AG09319 (cell line): Measurements from ENCODE around the gene BMF.
A peak's percentile ranks its signal among the peaks of the same experiment; 100 is the strongest.

Experiments
- DNase-seq: peaks from one replicate; pipeline ENCODE4 v3.0.0-alpha.2; 2010; ENCODE audit warnings: low read depth; ENCODE audit errors: extremely low read depth
- TF ChIP-seq, protein P1 (sequence below): IDR thresholded peaks from 2 replicates; pipeline ENCODE4 v1.5.1; 2011; ENCODE audit warnings: low read depth, mild to moderate bottlenecking, inconsistent platforms, low read length, moderate library complexity

BMF gene

GRCh38 chr15:40046721-40047414 is 61.8 kb downstream of the BMF start:
- DNase-seq = no peak
- TF ChIP-seq, protein P1, sequence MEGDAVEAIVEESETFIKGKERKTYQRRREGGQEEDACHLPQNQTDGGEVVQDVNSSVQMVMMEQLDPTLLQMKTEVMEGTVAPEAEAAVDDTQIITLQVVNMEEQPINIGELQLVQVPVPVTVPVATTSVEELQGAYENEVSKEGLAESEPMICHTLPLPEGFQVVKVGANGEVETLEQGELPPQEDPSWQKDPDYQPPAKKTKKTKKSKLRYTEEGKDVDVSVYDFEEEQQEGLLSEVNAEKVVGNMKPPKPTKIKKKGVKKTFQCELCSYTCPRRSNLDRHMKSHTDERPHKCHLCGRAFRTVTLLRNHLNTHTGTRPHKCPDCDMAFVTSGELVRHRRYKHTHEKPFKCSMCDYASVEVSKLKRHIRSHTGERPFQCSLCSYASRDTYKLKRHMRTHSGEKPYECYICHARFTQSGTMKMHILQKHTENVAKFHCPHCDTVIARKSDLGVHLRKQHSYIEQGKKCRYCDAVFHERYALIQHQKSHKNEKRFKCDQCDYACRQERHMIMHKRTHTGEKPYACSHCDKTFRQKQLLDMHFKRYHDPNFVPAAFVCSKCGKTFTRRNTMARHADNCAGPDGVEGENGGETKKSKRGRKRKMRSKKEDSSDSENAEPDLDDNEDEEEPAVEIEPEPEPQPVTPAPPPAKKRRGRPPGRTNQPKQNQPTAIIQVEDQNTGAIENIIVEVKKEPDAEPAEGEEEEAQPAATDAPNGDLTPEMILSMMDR = no peak

GRCh38 chr15:40045572-40046217 is 63.0 kb downstream of the BMF start:
- no peak for DNase-seq
- TF ChIP-seq, protein P1 = no peak

DNA sequence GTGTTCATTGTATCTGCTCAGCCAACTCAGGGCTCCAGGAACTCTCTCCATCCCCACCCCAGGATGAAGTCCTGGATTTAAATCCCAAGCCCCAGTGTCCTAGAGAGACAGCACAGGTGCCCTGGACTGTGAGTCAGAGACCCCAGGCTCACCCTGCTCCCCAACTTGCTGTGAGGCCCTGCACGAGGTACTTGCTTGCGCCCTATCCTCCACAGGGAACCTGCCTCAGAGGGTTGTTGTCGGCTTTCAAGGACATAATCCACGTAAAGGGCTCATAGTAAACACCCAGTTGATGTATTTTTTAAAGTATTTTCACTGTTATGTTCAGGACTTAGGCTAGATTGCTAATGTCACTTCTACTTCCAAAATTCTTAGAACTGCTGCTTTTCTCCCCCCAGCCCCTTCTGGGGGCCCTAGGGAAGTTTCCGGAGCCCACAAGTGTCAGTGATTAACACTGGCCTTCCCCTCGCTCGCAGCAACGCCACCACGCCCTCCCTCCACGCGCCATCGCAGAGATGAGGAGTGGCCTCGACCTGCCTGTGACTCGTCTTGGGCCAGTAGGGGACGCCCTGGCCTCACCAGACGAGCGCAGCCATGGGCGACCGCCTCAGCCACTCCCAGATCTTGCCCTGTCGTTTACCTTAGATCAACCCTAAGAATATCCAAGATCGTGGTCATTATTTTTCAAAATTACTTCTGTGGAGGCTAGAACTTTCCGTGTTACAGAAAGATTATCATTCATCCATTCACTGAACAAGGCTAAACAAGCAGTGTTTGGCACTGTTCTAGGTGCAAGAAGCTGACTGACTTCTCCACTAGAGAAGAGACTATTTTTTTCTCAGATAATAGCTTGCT is 63.7 kb downstream of the BMF start:
- peak; percentile 51 for DNase-seq
- TF ChIP-seq, protein P1 = peak; percentile 97

DNA sequence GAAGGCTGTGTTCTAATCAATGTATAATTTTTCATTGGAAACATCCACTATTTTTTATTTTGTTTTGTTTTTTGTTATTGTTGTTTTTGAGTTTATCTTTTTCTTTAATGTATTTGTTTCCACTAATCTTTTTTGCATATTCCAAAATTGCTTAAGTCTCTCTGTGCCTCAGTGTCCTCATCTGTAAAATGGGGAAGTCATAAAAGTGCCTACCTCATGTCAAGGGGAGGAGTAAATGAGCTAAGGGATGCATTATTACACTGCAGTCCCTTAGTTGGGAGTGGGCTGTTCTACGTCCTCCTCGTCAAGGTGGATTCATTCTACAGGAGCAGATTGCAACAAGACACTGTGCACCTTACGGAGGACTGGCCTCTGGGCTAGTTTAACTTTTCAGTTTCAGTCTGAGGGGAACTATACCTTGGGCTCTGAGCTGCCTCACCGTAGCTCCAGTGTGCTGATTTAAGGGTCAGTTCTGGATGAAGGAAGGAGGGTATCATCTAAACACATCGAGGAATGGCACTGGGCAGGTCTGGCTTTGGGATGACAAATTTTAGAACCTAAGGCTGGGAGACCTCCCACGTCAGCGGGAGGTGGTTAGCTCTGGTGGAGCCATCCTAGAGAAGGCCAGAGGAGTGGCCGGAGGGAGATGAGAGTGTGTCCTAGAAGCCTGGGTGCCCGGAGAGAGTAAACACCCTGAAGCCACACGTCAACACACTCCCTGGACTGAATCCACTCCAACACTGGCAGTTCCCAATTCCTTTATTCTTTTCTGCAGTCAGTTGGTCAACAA is 64.6 kb downstream of the BMF start:
- TF ChIP-seq, protein P1 = no peak
- DNase-seq = no peak

DNA sequence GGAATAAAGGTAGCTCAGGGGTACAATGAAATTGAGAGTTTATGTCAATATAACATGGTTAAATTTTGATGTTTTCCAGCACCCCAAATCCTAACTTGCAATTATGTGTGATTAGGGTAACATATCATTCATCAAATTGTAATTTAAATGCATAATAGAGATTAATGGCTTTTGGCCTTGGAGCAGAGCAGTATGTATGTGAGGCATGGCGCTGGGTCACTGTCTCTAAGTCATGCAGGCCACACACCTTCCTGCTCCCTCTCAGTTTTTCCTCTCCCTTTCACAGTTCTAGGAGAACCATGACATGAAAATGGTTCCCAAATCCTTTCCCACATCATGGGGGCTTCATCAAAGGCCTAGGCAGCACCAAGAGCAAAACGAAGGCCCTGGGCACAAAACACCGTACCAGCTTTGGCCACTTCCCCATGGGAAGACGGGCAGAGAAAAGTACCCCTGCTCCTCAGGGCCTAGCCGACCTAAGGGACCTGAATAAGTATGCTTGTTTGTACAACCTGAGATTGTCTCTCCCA is 65.8 kb downstream of the BMF start:
- no peak for DNase-seq
- TF ChIP-seq, protein P1 = no peak

GRCh38 chr15:40040770-40041169 is 67.9 kb downstream of the BMF start:
- DNase-seq = no peak
- TF ChIP-seq, protein P1 = no peak; the same call in none of the 2 replicates
